EH (cell line): ENCODE results near the gene HSD17B11.
"Not testable (repeated sequence)": the region's sequence is repeated elsewhere in the genome, so short reads cannot be mapped to it uniquely, and the experiment has no call there.

Experiments
- DNase-seq: peaks from one replicate; pipeline ENCODE4 v3.0.0-alpha.2; 2015; ENCODE audit warnings: low read depth

Gene HSD17B11

GRCh38 chr4:87305562-87305961 is 85.4 kb downstream of the HSD17B11 start:
- no peak for DNase-seq

- DNase-seq: no peak
Observed at GRCh38 chr4:87304745-87305432, 86.1 kb downstream of the HSD17B11 start.

DNA sequence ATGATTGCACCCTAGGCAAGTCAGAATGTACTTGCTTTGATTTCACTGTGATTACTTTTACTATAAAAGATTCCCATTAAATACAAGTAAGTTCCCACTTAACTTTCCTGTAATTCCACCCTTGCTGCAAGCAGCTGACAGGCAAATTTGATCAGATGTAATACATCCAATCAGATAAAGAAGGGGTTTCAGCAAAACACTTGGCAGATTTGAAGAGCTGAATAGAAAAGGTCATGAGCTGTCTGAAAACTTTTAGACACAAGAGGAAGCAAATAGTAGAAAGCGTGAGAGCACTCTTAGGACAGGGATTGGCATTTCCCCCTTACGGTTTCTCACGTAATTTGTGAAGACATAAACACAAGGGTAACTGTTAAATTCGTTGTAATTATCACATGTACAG is 91.1 kb downstream of the HSD17B11 start:
- no peak for DNase-seq

- DNase-seq: no peak
Observed at GRCh38 chr4:87298362-87298761, 92.6 kb downstream of the HSD17B11 start.

DNA sequence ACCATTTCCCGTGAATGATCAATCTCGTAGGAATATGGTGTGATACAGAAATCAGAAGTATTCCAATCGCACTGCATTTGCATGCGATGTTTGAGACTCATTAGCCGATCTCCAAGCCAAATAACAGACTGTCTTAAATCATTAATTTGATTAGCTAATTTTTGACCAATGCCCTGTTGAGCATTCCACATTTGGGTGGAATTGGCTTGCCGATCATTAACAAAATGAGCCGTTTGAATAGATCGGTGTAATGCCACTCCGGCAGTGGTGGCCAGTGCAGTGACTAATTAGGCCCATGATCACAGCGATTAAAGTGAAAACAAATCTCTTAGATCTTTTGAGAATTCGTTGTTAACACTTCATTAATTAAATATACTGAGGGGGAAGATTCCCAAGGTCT is 96.1 kb downstream of the HSD17B11 start:
- not testable (repeated sequence) for DNase-seq

- not testable (repeated sequence) for DNase-seq
Observed at GRCh38 chr4:87293889-87294288, 97.1 kb downstream of the HSD17B11 start.

DNA sequence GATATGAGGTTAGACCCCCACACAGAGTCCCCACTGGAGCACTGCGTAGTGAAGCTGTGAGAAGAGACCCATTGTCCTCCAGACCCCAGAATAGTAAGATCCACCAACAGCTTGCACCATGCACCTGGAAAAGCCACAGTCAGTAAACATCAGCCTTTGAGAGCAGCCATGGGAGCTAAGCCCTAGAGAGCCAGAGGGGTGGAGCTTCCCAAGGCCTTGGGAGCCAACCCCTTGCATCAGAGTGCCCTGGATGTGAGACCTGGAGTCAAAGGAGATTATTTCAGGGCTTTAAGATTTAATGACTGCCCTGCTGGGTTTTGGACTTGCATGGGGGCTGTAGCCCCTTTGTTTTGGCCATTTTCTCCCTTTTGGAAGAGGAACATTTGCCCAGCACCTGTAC is 104.0 kb downstream of the HSD17B11 start:
- no peak for DNase-seq
